Right atrium auricular region (tissue), 2 donors: ENCODE results near the gene DEFB123. TPM values are rescaled to one million over a fixed set of nuclear protein-coding genes. Genes with fewer than 3 reads are reported as not detected.

Source experiments
- DNase-seq: peaks from one replicate; pipeline ENCODE4 v3.0.0-alpha.2; 2019; ENCODE audit warnings: low spot score
- H3K27ac ChIP-seq, 2 donors: fragments of 200-600 bp; sonication (generic); 1 replicate in 1 of 2; 2 replicates in 1 of 2; pipeline ENCODE4 v1.5.1; 2016 to 2019
- H3K27me3 ChIP-seq, 2 donors: fragments of 200-600 bp; sonication (generic); one replicate each; pipeline versions ENCODE4 v1.5.1 to v1.6.0; 2017 to 2019
- H3K36me3 ChIP-seq: fragments of 200-600 bp; sonication (generic); one replicate; pipeline ENCODE4 v1.5.1; 2016
- H3K4me1 ChIP-seq, 2 donors: fragments of 200-600 bp; sonication (generic); one replicate each; pipeline versions ENCODE4 v1.5.1 to v1.6.0; 2017 to 2019
- H3K4me3 ChIP-seq, 2 donors: fragments of 200-600 bp; sonication (generic); 1 replicate in 1 of 2; 2 replicates in 1 of 2; pipeline ENCODE4 v1.5.1; 2017 to 2019; ENCODE audit warnings: mild to moderate bottlenecking in 1 of 2, moderate library complexity in 1 of 2
- H3K9me3 ChIP-seq, 2 donors: fragments of 200-600 bp; sonication (generic); one replicate each; pipeline ENCODE4 v1.5.1; 2019
- total RNA-seq, 2 donors: library from RNA; depleted of rRNA; stranded (reverse); fragments of >200 nt; gene quantifications; one replicate each; pipeline ENCODE4 v1.1.0, GENCODE V29; 2016
- TF ChIP-seq, protein P1 (sequence below), 2 donors: fragments of 200-600 bp; sonication (generic); IDR thresholded peaks; one replicate each; pipeline ENCODE4 v1.5.1; 2019; ENCODE audit warnings: antibody characterized with exemption in 2 of 2

Gene DEFB123, protein sequence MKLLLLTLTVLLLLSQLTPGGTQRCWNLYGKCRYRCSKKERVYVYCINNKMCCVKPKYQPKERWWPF
- total RNA-seq: not detected

DNA sequence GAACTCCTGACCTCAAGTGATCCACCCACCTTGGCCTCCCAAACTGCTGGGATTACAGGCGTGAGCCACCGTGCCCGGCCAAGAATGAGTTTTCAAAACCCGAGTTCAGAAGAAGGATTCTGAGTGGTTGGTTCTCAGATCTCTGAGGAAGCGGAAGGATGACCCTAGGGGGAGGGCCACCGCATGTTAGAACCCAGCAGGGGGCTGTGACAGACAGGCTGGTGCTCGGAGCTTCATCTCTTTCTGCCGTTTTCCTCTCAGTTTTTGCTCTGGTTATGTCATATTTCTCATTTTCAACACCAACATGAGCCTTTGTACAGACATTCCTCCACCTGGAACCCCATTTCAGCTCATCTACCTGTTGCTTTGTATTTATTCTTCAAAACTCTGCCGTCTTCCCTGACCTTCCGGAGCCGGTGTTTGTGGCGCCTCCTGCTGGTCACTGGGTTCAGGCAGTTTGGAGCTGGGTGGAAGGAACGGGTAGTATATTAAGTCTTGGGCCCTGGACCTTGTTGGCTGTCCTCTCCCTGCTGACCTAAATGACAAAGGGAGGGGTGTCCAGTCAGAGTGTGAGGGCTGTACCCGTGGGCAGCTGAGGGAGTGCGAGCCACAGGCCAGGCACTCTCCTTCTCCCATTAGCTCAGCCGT lies at the start of gene DEFB123:
Gene DEFB123 (plus strand): TSS at position 621 of the 648 bp plus-strand sequence. CDS start 67 bp downstream, outside the sequence.
- Histone ChIP-seq H3K27ac (no peak within 1 kb of the TSS), H3K36me3 (no peaks in the 10 kb centered on the region), H3K9me3 (no peaks in the 10 kb centered on the region), H3K27me3 (no peaks in the 10 kb centered on the region), H3K4me3 (no peak within 1 kb of the TSS), H3K4me1 (no peaks in the 10 kb centered on the region)
- TF ChIP-seq, protein P1, sequence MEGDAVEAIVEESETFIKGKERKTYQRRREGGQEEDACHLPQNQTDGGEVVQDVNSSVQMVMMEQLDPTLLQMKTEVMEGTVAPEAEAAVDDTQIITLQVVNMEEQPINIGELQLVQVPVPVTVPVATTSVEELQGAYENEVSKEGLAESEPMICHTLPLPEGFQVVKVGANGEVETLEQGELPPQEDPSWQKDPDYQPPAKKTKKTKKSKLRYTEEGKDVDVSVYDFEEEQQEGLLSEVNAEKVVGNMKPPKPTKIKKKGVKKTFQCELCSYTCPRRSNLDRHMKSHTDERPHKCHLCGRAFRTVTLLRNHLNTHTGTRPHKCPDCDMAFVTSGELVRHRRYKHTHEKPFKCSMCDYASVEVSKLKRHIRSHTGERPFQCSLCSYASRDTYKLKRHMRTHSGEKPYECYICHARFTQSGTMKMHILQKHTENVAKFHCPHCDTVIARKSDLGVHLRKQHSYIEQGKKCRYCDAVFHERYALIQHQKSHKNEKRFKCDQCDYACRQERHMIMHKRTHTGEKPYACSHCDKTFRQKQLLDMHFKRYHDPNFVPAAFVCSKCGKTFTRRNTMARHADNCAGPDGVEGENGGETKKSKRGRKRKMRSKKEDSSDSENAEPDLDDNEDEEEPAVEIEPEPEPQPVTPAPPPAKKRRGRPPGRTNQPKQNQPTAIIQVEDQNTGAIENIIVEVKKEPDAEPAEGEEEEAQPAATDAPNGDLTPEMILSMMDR (IDR thresholded peaks at IDR 0.05): no peak
- DNase-seq: no peak

DNA sequence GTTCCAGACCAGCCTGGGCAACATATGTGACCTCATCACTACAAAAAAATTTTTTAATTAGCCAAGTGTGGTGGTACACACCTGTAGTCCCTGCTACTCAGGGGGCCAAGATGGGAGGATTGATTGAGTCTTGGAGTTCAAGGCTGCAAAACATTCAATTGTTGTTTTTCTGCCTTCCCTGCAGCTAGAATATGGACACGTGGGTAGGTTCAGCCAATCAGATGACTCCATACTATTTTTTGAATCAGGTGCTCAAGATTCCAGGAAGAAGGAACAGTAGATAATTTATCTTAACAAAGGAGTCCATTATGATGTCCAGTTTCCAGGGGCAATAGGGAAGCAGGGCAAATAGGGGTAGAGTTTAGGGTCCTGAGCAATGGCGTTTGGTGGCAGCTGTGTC lies 47.6 kb upstream of the DEFB123 start:
- TF ChIP-seq, protein P1 (IDR thresholded peaks at IDR 0.05): no peak
- no peaks in the 10 kb centered on the region for H3K9me3 ChIP-seq
- H3K27me3 ChIP-seq: no peaks in the 10 kb centered on the region
- H3K36me3 ChIP-seq: no peaks in the 10 kb centered on the region
- H3K4me3 ChIP-seq: no peak overlapping the region
- no peaks in the 10 kb centered on the region for H3K4me1 ChIP-seq
- no peak for DNase-seq
- H3K27ac ChIP-seq: no peak overlapping the region

DNA sequence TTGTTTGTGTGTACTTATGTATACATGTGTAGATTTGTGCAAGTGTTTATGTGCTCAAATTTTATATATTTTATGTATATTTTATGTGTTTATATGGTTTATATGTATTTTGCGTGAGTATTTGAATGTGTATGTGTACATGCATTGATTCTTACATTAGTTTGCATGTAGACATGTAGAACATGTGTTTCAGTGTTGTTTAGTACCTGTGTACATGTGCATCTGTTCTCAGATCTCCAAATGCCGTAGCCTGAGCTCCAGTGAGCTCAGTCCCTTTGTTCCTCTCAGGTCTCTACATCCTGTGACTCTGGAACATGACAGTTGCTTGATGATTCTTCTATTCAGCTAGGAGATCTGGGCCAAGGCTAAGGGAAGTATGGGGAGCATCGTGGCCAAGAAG lies 45.5 kb upstream of the DEFB123 start:
- Histone ChIP-seq H3K27ac (no peak overlapping the region), H3K4me1 (no peaks in the 10 kb centered on the region), H3K27me3 (no peaks in the 10 kb centered on the region), H3K4me3 (no peak overlapping the region), H3K9me3 (no peaks in the 10 kb centered on the region), H3K36me3 (no peaks in the 10 kb centered on the region)
- DNase-seq: no peak
- TF ChIP-seq, protein P1 (IDR thresholded peaks at IDR 0.05): no peak

DNA sequence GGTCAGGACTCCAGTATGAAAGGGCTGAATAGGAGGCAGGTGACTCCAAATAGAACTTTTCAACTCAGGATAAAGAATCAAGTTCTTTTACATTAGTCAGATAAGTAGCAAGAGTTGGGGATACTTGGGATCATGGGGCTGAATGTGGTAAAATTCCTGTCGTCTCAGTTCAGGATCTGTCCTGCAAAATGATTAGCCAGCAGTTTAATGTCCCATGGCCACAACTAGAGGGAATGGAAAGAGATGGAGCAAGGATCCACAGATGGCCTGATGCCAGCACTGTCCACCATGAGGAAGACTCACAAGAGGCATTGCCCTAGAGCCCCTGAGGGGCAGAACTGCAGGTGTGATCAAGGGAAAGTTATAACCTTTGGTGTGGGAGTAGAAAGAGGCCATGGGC lies 36.5 kb upstream of the DEFB123 start:
- no peak overlapping the region for H3K4me3 ChIP-seq
- no peaks in the 10 kb centered on the region for H3K4me1 ChIP-seq
- no peaks in the 10 kb centered on the region for H3K9me3 ChIP-seq
- no peak for DNase-seq
- TF ChIP-seq, protein P1 (IDR thresholded peaks at IDR 0.05): no peak
- no peak overlapping the region for H3K27ac ChIP-seq
- H3K36me3 ChIP-seq: no peaks in the 10 kb centered on the region
- no peaks in the 10 kb centered on the region for H3K27me3 ChIP-seq

DNA sequence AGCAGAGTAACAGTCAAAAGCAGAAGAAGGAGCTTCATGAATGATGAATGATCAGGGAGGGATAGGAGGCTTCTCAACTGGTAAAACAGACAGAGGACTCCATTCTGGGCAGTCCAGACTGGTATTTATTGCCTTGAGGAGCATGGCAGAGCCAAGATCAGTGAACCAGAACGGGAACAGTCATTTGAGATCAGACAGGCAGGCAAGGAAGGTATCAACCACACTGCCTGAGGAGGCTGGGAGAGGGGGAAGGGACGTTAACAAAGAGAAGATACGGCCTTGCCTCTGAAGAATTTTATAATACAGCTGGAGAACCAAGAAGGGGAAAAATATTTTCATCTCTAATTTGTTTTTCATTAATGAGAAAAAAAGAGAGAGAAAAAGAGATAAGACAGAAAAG lies 34.3 kb upstream of the DEFB123 start, which contains the start of gene DEFB121:
Gene DEFB121 (minus strand): TSS at position 101 of the 400 bp plus-strand sequence. CDS start 63 bp downstream, at position 38.
- Histone ChIP-seq H3K36me3 (no peaks in the 10 kb centered on the region), H3K4me1 (no peaks in the 10 kb centered on the region), H3K9me3 (no peaks in the 10 kb centered on the region), H3K4me3 (no peak within 1 kb of the TSS), H3K27ac (no peak within 1 kb of the TSS), H3K27me3 (no peaks in the 10 kb centered on the region)
- DNase-seq: no peak
- TF ChIP-seq, protein P1 (IDR thresholded peaks at IDR 0.05): no peak

DNA sequence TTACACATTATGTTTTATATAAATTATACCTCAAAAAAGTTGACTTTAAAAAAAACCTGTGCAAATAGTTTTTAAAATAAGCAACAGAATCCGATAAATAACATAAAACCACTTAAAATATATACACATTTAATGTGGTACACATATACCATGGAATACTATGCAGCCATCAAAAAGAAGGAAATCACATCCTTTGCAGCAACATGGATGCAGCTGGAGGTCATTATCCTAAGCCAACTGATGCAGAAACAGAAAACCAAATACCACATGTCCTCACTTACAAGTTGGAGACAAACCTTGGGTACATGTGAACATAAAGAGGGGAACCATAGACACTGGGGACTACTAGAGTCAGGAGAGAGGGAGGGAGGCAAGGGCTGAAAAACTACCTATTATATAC lies 30.4 kb upstream of the DEFB123 start:
- Histone ChIP-seq H3K27me3 (no peaks in the 10 kb centered on the region), H3K4me3 (no peak overlapping the region), H3K36me3 (no peaks in the 10 kb centered on the region), H3K9me3 (no peaks in the 10 kb centered on the region), H3K4me1 (no peaks in the 10 kb centered on the region), H3K27ac (no peak overlapping the region)
- TF ChIP-seq, protein P1 (IDR thresholded peaks at IDR 0.05): no peak
- DNase-seq: no peak
